GM12878 (cell line): Measurements from ENCODE around the gene ABCC3. TPM values are rescaled to one million over a fixed set of nuclear protein-coding genes. Genes with fewer than 3 reads are reported as not detected.

Source experiments
- ATAC-seq: fragments of 200-7000 bp; cut with Tn5 transposase; 3 replicates; pipeline ENCODE4 v1.9.1; 2020; ENCODE audit warnings: mild to moderate bottlenecking, moderate library complexity
- BruUV-seq: library from RNA; stranded (reverse); fragments of 400-500 nt; replicated peaks from 2 replicates; lab custom pipeline; 2021; lab: Mats Ljungman, UMichigan
- CTCF ChIA-PET: fragments of 300-600 bp; sonication (Branson Sonifier 250); formaldehyde crosslinking; extraction: SDS; loops from one replicate; lab custom pipeline; 2021; ENCODE audit warnings: inconsistent platforms; lab: Yijun Ruan, JAX
- POLR2A ChIA-PET: fragments of 350-600 bp; formaldehyde crosslinking; extraction: SDS; loops from one replicate; lab custom pipeline; 2021; ENCODE audit warnings: inconsistent platforms; lab: Charles Lee
- RAD21 ChIA-PET: fragments of 300-600 bp; sonication (Branson Sonifier 250); formaldehyde crosslinking; loops from one replicate; lab custom pipeline; 2023; ENCODE audit warnings: antibody characterized with exemption; ENCODE audit not compliant: unreplicated experiment; lab: Charles Lee
- SMC1A ChIA-PET: fragments of 300-600 bp; sonication (Branson Sonifier 250); formaldehyde crosslinking; loops from one replicate; lab custom pipeline; 2023; ENCODE audit not compliant: unreplicated experiment, uncharacterized antibody; lab: Charles Lee
- DNase-seq: peaks from one replicate; pipeline ENCODE4 v3.0.0-alpha.2; 2011; ENCODE audit warnings: low read depth, low spot score
- FAIRE-seq: peaks from 3 replicates; lab custom pipeline; 2011; peaks lifted over from hg19 to GRCh38; lab: Jason Lieb, UNC
- H2AFZ ChIP-seq: 2 replicates; pipeline ENCODE4 v1.6.0; 2011; ENCODE audit warnings: low read depth, low read length, control low read depth; ENCODE audit not compliant: control insufficient read depth
- H3K27ac ChIP-seq: 2 replicates; pipeline ENCODE4 v1.5.1; 2011; ENCODE audit warnings: control low read depth; ENCODE audit not compliant: control insufficient read depth, insufficient read depth
- H3K27me3 ChIP-seq, 2 experiments: replicated peaks in 1 of 2; 2 replicates each; pipeline versions ENCODE4 v1.6.0 to v1.6.1; 2011; ENCODE audit warnings: low read length in 1 of 2; ENCODE audit not compliant: control insufficient read depth in 2 of 2, insufficient read depth in 2 of 2
- H3K36me3 ChIP-seq, 2 experiments: 2 replicates each; pipeline ENCODE4 v1.5.1; 2011; ENCODE audit warnings: low read length in 1 of 2; ENCODE audit not compliant: control insufficient read depth in 2 of 2, insufficient read depth in 2 of 2
- H3K4me1 ChIP-seq: 2 replicates; pipeline ENCODE4 v1.6.1; 2011; ENCODE audit warnings: mild to moderate bottlenecking, low read length, moderate library complexity, mixed read lengths; ENCODE audit not compliant: control insufficient read depth, insufficient read depth
- H3K4me2 ChIP-seq: 2 replicates; pipeline ENCODE4 v1.6.0; 2011; ENCODE audit warnings: control low read depth; ENCODE audit not compliant: control insufficient read depth, insufficient read depth
- H3K4me3 ChIP-seq: fragments of 200-600 bp; sonication (generic); 2 replicates; pipeline ENCODE4 v1.5.1; 2016
- H3K79me2 ChIP-seq: 2 replicates; pipeline ENCODE4 v1.6.0; 2011; ENCODE audit warnings: low read length; ENCODE audit not compliant: control insufficient read depth, insufficient read depth
- H3K9ac ChIP-seq: 2 replicates; pipeline ENCODE4 v1.8.0; 2011; ENCODE audit warnings: low read length, control low read depth, mixed read lengths; ENCODE audit not compliant: control insufficient read depth, insufficient read depth
- H3K9me3 ChIP-seq: replicated peaks from 3 replicates; pipeline ENCODE4 v1.5.1; 2011; ENCODE audit warnings: mild to moderate bottlenecking, low read length; ENCODE audit not compliant: control insufficient read depth, insufficient read depth
- H4K20me1 ChIP-seq: 2 replicates; pipeline ENCODE4 v1.6.0; 2011; ENCODE audit not compliant: control insufficient read depth, insufficient read depth
- ASH2L ChIP-seq: fragments of 300-600, 200-600 bp; sonication (generic); IDR thresholded peaks from 2 replicates; pipeline ENCODE4 v1.6.1; 2017; ENCODE audit warnings: low read depth, mild to moderate bottlenecking, borderline replicate concordance
- IRF4 ChIP-seq: IDR thresholded peaks from 2 replicates; pipeline ENCODE4 v1.6.1; 2011; ENCODE audit warnings: low read depth, low read length
- MYB ChIP-seq: fragments of 150-350 bp; IDR thresholded peaks from 2 replicates; pipeline ENCODE4 v1.6.1; 2014; ENCODE audit warnings: mild to moderate bottlenecking, low read depth, low read length, borderline replicate concordance
- POLR2A ChIP-seq: IDR thresholded peaks from 2 replicates; pipeline ENCODE4 v1.6.1; 2011; ENCODE audit warnings: low read depth, mild to moderate bottlenecking, low read length
- POLR2AphosphoS5 ChIP-seq: IDR thresholded peaks from 2 replicates; pipeline ENCODE4 v1.6.1; 2011; ENCODE audit warnings: mild to moderate bottlenecking, low read length, inconsistent platforms
- SMARCA5 ChIP-seq: fragments of 450-650 bp; IDR thresholded peaks from 2 replicates; pipeline ENCODE4 v1.6.1; 2017; ENCODE audit warnings: mild to moderate bottlenecking
- SRF ChIP-seq, 2 experiments: IDR thresholded peaks; 2 replicates each; pipeline ENCODE4 v1.6.1; 2011; ENCODE audit warnings: low read depth in 2 of 2, low read length in 2 of 2, mild to moderate bottlenecking in 1 of 2, moderate library complexity in 1 of 2
- ZNF207 ChIP-seq: fragments of 450-650 bp; IDR thresholded peaks from 2 replicates; pipeline ENCODE4 v1.6.1; 2014; ENCODE audit warnings: antibody characterized with exemption, mild to moderate bottlenecking, borderline replicate concordance
- ZNF592 ChIP-seq: fragments of 450-650 bp; IDR thresholded peaks from 2 replicates; pipeline ENCODE4 v1.6.1; 2017; ENCODE audit warnings: mild to moderate bottlenecking, moderate library complexity
- WGBS: methylation state at CpG from one replicate; pipeline ENCODE4 v1.1.6; 2016; ENCODE audit warnings: low lambda C conversion rate; ENCODE audit not compliant: insufficient replicate concordance, insufficient coverage; ENCODE audit errors: missing lambda C conversion rate; 5-methylcytosine and 5-hydroxymethylcytosine counted together
- in situ Hi-C: fragments of 300-500 bp; cut with MboI; formaldehyde crosslinking; loops from 9 replicates; pipeline ENCODE4 v1.14.3; 2018; ENCODE audit warnings: mixed read lengths
- intact Hi-C: fragments of 100-400 bp; cut with micrococcal nuclease; formaldehyde crosslinking; loops from one replicate; pipeline ENCODE4 v1.14.2; 2022; ENCODE audit not compliant: unreplicated experiment
- polyA plus RNA-seq, 11 experiments: library from polyadenylated mRNA; depleted of rRNA in 4 of 11; unstranded in 6 of 11; stranded (reverse) in 5 of 11; fragments of >200 nt; fragmentation: Nextera tagmentation in 4 of 11; fragmentation: Illumina TruSeq in 1 of 11; extraction: Ambion mirVana in 4 of 11; extraction: Trizol in 1 of 11; gene quantifications; 1 replicate in 1 of 11; 2 replicates in 10 of 11; pipeline versions ENCODE4 v1.2.1 to v1.2.3, GENCODE V29; 2011 to 2016; ENCODE audit warnings: inconsistent platforms in 2 of 11, missing spikeins in 2 of 11, low read depth in 1 of 11
- total RNA-seq, 4 experiments: library from RNA; depleted of rRNA in 3 of 4; stranded (reverse); fragments of >200 nt in 3 of 4; fragmentation: Illumina TruSeq in 1 of 4; extraction: Trizol in 1 of 4; gene quantifications; 2 replicates each; pipeline versions ENCODE4 v1.2.1 to v1.2.3, GENCODE V29; 2013 to 2021

ABCC3 gene
- total and polyA plus RNA-seq, 10 of the 15 experiments (the other 5 are each of a cell fraction or from before 2014, with no cell fraction given): 0.21 to 2.3 (median 0.71) TPM; not detected in 6

DNA sequence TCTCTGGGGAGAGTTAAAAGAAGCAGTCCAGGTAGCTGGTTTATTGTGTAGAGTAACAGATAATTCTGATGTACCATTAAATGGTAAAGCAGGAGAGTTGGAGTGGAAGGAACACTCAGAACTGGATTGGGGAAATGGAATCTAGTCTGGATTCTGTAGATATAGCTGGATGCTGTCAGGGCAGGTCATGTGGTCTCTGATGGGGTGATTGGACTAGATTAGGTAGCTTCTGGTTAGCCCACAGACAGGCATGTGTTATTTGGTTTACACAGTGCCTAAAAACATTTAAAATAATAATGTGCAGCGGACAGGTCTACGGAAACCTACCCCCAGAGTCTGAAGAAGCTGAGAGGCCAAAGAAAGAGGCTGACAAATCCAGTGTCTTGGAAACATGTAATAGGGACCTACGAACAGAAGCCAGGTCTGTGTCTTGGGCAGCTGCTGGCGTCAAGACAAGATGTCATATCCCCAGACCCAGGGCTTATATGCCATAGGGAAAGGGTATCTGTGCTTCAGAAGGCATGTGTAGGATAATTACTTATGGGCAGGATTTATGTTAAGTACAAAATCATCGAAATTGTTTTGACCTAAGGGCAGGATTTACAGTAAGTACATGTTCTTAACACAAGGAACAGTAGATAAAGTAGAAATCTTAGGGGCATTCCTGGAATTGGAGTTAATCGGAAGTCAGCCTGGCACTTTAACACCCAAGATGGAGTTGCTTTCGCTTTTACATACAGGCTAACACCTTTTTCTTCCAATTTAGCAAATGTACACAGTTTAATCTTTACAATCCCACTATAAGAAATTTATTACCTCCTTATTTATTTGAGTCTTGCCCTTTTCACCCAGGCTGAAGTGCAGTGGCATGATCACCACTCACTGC lies 97.1 kb downstream of the ABCC3 start (continued):
- TF ChIP-seq ZNF207: no peak
- TF ChIP-seq POLR2AphosphoS5: no peak
- TF ChIP-seq IRF4: no peak

DNA sequence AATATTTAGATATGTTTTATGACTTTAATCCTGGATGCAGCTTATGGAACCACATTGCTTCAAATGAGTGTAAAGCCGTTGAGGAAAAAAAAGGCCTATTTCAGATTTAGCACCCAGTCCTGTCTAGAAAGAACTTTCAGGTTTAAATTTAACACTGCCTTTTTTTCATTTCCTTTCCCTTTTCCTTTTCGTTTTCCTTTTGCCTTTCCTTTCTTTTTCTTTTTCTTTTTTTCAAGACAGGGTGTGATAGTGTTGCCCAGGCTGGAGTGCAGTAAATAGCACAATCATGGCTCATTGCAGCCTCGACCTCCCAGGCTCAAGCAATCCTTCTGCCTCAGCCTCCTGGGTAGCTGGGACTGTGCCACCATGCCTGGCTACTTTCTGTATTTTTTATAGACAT lies 100.6 kb downstream of the ABCC3 start:
- no peak overlapping the region for H3K4me3 ChIP-seq
- ATAC-seq: no peak
- ChIA-PET CTCF (no interaction called here), SMC1A (interaction anchor here (1.7 kb wide), 1 partner anchor 10 kb away, joined by 8 read pairs; no protein-coding TSS in a partner anchor), POLR2A (interaction anchor here (0.5 to 0.7 kb wide), 2 partner anchors 13 to 18 kb away, joined by 3 to 4 read pairs; no protein-coding TSS in a partner anchor), RAD21 (no interaction called here)
- no peak overlapping the region for H3K27ac ChIP-seq
- H4K20me1 ChIP-seq: peaks cover 16% of the 10 kb centered on the region
- no peak overlapping the region for H3K4me2 ChIP-seq
- H3K79me2 ChIP-seq: peaks cover 86% of the 10 kb centered on the region
- peaks cover 6% of the 10 kb centered on the region; the same call in 1 of the 2 replicates for H3K4me1 ChIP-seq
- H3K9ac ChIP-seq: no peak overlapping the region
- WGBS: 55% methylated on average over 3 of the region's 3 CpGs
- no peaks in the 10 kb centered on the region for H3K9me3 ChIP-seq
- no peak for DNase-seq
- no peak for FAIRE-seq
- H3K36me3 ChIP-seq: peaks cover 3 to 24% of the 10 kb centered on the region in 2 experiments; a peak in 2 of 4 replicates
- no peaks in the 10 kb centered on the region for H3K27me3 ChIP-seq
- no peak overlapping the region for H2AFZ ChIP-seq
- in situ Hi-C loops: no loop called here
- intact Hi-C loops: no loop called here
- TF ChIP-seq MYB: no peak
- no peak for TF ChIP-seq SMARCA5
- no peak for TF ChIP-seq ASH2L
- no peak for TF ChIP-seq ZNF592
- no peak for TF ChIP-seq POLR2A
- TF ChIP-seq SRF (IDR thresholded peaks at IDR 0.05; ENCODE audit: low read depth in 2 of 2, low read length in 2 of 2): no peak
- no TSS peak for BruUV-seq
